Ascending aorta (tissue), 2 donors: ENCODE results near the gene PFKFB4. TPM values are rescaled to one million over a fixed set of nuclear protein-coding genes. Genes with fewer than 3 reads are reported as not detected.

ENCODE experiments used
- DNase-seq, 2 donors: peaks; one replicate each; pipeline ENCODE4 v3.0.0-alpha.2; 2019; ENCODE audit warnings: low spot score in 2 of 2
- H3K27ac ChIP-seq, 2 donors: fragments of 200-600 bp; sonication (generic); one replicate each; pipeline ENCODE4 v1.5.1; 2016 to 2017; ENCODE audit warnings: mild to moderate bottlenecking in 1 of 2
- H3K27me3 ChIP-seq: fragments of 200-600 bp; sonication (generic); one replicate; pipeline ENCODE4 v1.5.1; 2017
- H3K36me3 ChIP-seq, 2 donors: fragments of 200-600 bp; sonication (generic); one replicate each; pipeline ENCODE4 v1.5.1; 2016
- H3K4me1 ChIP-seq, 2 donors: fragments of 200-600 bp; sonication (generic); one replicate each; pipeline ENCODE4 v1.5.1; 2016 to 2017; ENCODE audit warnings: mild to moderate bottlenecking in 1 of 2
- H3K4me3 ChIP-seq, 2 donors: fragments of 200-600 bp; sonication (generic); one replicate each; pipeline ENCODE4 v1.5.1; 2016 to 2017; ENCODE audit warnings: mild to moderate bottlenecking in 1 of 2
- H3K9me3 ChIP-seq, 2 donors: fragments of 200-600 bp; sonication (generic); one replicate each; pipeline ENCODE4 v1.5.1; 2016
- intact Hi-C: fragments of 100-400 bp; cut with DNase I; formaldehyde crosslinking; loops from one replicate; pipeline ENCODE4 v1.15.1; 2023
- total RNA-seq: library from RNA; depleted of rRNA; stranded (reverse); fragments of >200 nt; gene quantifications from one replicate; pipeline ENCODE4 v1.1.0, GENCODE V29; 2016
- TF ChIP-seq, protein P1 (sequence below), 3 experiments: fragments of 200-600 bp in 2 of 3; fragments of 450-650 bp in 1 of 3; sonication (generic) in 2 of 3; IDR thresholded peaks; one replicate each; pipeline ENCODE4 v1.5.1; 2016 to 2019; ENCODE audit warnings: antibody characterized with exemption in 3 of 3, mild to moderate bottlenecking in 1 of 3, moderate library complexity in 1 of 3

Gene PFKFB4
- total RNA-seq, 1 donor from 2014 or later = 3.7 TPM

DNA sequence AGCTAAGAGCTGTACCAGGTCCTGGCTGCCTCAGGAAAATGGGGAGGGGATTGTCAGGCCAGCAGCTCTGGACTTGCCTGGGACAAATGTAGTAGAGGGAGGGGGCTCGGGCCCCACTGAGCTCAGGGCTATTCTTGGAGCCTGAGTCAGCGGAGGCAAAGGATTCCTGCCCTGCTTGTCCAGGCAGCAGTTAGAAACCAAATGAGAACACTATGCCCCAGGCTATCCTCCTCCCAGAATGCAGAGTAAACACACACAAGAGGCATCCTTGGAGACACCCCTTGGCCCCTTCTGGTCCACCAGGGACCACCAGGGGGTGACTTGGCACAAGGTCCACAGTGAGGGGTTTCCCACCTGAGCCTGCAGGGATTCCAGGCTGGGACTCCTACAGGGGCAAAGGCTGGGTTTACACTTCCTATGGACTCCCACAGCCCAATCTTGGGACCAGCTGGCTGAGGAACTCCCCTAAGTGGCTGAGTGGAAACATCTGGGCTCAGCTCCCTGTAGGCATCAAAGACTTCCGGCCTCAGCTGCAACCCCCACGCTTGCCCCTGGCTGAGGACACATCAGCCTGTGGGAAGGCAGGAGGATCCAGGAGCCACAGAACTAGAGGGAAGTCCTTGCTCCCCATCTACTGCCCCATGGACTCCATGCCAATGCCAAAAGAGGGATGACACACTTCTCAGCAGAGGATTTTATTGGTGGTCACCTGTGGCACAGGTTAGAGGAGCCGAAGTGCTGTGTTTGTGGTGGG is 41.9 kb upstream of the PFKFB4 start:
- Histone ChIP-seq H3K36me3 (peaks cover 45 to 54% of the 10 kb centered on the region in 2 donors), H3K27me3 (no peaks in the 10 kb centered on the region), H3K4me1 (peaks cover 24 to 50% of the 10 kb centered on the region in 2 donors), H3K4me3 (peak overlapping the region in 1 of 2 donors; percentile 34), H3K27ac (peak overlapping the region; percentile 94 to 95), H3K9me3 (no peaks in the 10 kb centered on the region)
- intact Hi-C loops = loop anchor here (5.0 kb wide), 1 partner anchor 39 kb away; the partner anchor contains the start of gene SLC26A6
- peak; percentile 69 to 92 for DNase-seq
- TF ChIP-seq, protein P1, sequence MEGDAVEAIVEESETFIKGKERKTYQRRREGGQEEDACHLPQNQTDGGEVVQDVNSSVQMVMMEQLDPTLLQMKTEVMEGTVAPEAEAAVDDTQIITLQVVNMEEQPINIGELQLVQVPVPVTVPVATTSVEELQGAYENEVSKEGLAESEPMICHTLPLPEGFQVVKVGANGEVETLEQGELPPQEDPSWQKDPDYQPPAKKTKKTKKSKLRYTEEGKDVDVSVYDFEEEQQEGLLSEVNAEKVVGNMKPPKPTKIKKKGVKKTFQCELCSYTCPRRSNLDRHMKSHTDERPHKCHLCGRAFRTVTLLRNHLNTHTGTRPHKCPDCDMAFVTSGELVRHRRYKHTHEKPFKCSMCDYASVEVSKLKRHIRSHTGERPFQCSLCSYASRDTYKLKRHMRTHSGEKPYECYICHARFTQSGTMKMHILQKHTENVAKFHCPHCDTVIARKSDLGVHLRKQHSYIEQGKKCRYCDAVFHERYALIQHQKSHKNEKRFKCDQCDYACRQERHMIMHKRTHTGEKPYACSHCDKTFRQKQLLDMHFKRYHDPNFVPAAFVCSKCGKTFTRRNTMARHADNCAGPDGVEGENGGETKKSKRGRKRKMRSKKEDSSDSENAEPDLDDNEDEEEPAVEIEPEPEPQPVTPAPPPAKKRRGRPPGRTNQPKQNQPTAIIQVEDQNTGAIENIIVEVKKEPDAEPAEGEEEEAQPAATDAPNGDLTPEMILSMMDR (IDR thresholded peaks at IDR 0.05) = no peak

DNA sequence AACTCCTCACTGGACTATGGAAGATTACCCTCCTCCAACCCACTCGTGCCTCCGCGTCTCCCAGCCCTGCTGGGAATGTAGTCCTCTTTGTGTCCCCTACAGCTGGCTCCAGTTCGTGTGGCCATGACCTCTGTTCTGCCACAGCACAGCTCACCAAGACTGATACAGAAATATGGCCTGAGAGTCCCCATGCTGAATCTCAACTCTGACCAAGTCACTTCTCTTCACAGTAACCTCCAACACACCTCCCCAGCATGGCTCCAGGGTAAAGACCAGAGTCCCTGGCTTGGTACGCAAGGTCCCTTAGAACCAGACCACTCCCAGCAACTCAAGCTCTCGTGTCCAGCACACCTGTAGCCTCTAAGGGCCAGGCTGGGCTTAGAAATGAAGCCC is 40.8 kb upstream of the PFKFB4 start:
- H3K4me1 ChIP-seq = peaks cover 24 to 50% of the 10 kb centered on the region in 2 donors
- intact Hi-C loops = loop anchor here (5.0 kb wide), 1 partner anchor 40 kb away; the partner anchor contains the start of gene SLC26A6
- H3K27me3 ChIP-seq = no peaks in the 10 kb centered on the region
- TF ChIP-seq, protein P1 (IDR thresholded peaks at IDR 0.05) = no peak
- peaks cover 34 to 43% of the 10 kb centered on the region in 2 donors for H3K36me3 ChIP-seq
- peak overlapping the region; percentile 94 to 95 for H3K27ac ChIP-seq
- no peak for DNase-seq
- no peak overlapping the region for H3K4me3 ChIP-seq
- H3K9me3 ChIP-seq = no peaks in the 10 kb centered on the region

DNA sequence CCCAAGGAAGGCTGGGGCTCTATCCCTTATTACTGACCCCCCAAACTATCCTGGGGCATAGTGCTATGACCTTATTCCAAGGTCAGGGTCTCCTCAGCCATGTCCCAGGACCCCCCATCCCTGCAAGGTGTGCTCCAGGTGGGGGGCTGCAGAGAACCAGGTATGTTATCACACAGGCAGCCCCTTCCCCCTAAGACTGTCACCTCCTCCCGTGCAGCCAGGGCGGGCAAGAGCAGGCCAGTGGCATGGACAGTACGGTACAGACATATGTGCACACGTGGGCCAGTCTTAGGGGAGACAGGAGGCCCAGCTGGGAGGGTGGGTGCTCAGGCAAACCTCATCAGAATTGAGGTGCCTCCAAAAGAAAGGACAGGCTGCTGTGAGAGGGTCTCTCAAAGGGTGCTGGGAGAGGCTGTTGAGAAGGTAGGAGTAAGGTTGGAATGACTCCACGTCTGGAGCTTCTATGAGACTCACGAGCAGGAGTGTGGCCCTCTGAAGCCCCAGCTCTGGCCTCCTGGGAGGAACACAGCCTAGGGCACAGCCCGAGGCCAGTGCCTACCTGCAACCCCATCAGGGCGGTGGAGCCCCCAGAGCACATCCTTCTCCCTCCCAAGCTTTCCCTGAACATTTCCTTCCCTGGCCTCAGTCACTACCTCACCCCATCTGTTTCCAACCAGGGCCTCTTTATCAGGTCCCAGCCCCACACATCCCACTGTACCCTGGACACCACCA is 40.2 kb upstream of the PFKFB4 start:
- H3K4me3 ChIP-seq = no peak overlapping the region
- intact Hi-C loops = loop anchor here (5.0 kb wide), 1 partner anchor 40 kb away; the partner anchor contains the start of gene SLC26A6
- H3K27ac ChIP-seq = peak overlapping the region; percentile 94 to 95
- TF ChIP-seq, protein P1 (IDR thresholded peaks at IDR 0.05) = no peak
- peaks cover 24 to 50% of the 10 kb centered on the region in 2 donors for H3K4me1 ChIP-seq
- H3K27me3 ChIP-seq = no peaks in the 10 kb centered on the region
- no peaks in the 10 kb centered on the region for H3K9me3 ChIP-seq
- H3K36me3 ChIP-seq = peaks cover 28 to 37% of the 10 kb centered on the region in 2 donors
- no peak for DNase-seq

DNA sequence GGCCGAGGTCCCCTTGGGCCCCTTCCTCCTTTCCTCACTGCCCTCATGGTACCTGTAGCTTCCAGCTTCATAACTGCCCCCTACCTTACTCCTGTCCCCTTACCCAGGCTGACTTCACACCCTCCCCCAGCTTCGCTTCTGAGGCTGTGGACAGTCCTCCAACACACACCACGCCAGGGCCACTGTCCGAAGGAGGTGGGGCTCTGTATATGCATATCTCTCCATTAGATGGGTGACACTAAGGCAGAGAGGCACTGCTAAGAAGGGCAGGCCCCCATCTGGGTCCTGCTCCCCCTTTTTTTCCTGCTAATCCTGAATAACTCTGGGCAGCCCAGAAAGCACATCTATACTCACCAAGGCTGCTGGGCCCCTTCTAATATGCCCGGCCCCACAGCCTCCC is 39.6 kb upstream of the PFKFB4 start:
- peaks cover 24 to 50% of the 10 kb centered on the region in 2 donors for H3K4me1 ChIP-seq

DNA sequence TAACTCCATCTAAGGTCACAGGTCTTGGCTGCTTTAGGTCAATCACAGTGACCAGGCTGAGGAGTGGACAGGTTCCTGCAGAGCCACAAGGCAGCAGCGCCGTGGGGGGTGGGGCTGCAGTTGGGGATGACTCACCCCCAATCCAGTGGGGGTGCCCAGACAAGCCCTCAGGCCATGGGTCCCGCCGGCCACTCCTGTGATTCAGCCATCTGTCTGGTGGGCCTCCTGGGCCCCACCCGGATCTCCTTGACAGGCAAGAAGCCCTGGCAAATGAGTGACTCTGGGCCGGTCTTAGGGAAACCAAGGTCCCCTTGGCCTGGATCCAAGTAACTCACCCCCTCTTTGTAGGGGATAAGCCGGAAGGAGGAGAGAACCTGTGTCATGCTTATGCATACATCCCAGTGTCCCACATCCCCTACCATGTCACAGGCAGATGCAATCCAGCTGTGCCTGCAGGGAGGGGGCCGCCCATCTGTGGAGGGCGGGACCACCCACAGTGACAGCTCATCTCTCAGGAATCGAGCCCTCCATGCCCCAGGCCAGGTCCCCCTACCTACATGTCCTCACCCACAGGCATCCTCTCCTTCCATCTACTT is 39.0 kb upstream of the PFKFB4 start:
- H3K27ac ChIP-seq = peak overlapping the region; percentile 94 to 95
- H3K36me3 ChIP-seq = peaks cover 16 to 25% of the 10 kb centered on the region in 2 donors
- H3K4me3 ChIP-seq = peak overlapping the region; percentile 44 to 73
- H3K27me3 ChIP-seq = no peaks in the 10 kb centered on the region
- TF ChIP-seq, protein P1 (IDR thresholded peaks at IDR 0.05) = no peak
- intact Hi-C loops = loop anchor here (1.0 to 5.0 kb wide), 3 partner anchors 23 to 42 kb away; partner anchors contain the start of gene SLC26A6
- peak; percentile 66 to 91 for DNase-seq
- H3K4me1 ChIP-seq = peaks cover 24 to 50% of the 10 kb centered on the region in 2 donors
- no peaks in the 10 kb centered on the region for H3K9me3 ChIP-seq

More for the DNA sequence above, 39.6 kb upstream of the PFKFB4 start:
- DNase-seq = no peak
- no peaks in the 10 kb centered on the region for H3K9me3 ChIP-seq
- peaks cover 21 to 30% of the 10 kb centered on the region in 2 donors for H3K36me3 ChIP-seq
- H3K27ac ChIP-seq = peak overlapping the region; percentile 94 to 95
- no peak overlapping the region for H3K4me3 ChIP-seq
- TF ChIP-seq, protein P1 (IDR thresholded peaks at IDR 0.05) = no peak
- no peaks in the 10 kb centered on the region for H3K27me3 ChIP-seq
- intact Hi-C loops = loop anchor here (5.0 kb wide), 1 partner anchor 41 kb away; the partner anchor contains the start of gene SLC26A6
